Measurements from ENCODE around the gene MAB21L4. TPM values are rescaled to one million over a fixed set of nuclear protein-coding genes. Genes with fewer than 3 reads are reported as not detected.

The MAB21L4 gene
- polyA plus RNA-seq, 1 of the 3 experiments (the other 2 are of a cell fraction) = not detected

- peaks cover 5% of the 10 kb centered on the region for H3F3A ChIP-seq (replicated peaks; ENCODE audit: insufficient read depth)
- no peaks in the 10 kb centered on the region for H4K20me1 ChIP-seq (ENCODE audit: insufficient read depth)
- no peak overlapping the region for H3K9ac ChIP-seq
- H3K4me2 ChIP-seq = no peak overlapping the region
- no peak for TF ChIP-seq RFX5 (IDR thresholded peaks at IDR 0.05; ENCODE audit: low read length)
- no peak for TF ChIP-seq MEF2A (IDR thresholded peaks at IDR 0.05; ENCODE audit: borderline replicate concordance, low read depth)
- no peak for TF ChIP-seq FOSL2 (IDR thresholded peaks at IDR 0.05; ENCODE audit: borderline replicate concordance, low read depth)
- no peak for TF ChIP-seq TCF12 (IDR thresholded peaks at IDR 0.05)
- no peak for TF ChIP-seq TAF1 (IDR thresholded peaks at IDR 0.05; ENCODE audit: borderline replicate concordance, low read depth, low read length)
- no peak for TF ChIP-seq TEAD4 (IDR thresholded peaks at IDR 0.05; ENCODE audit: borderline replicate concordance, insufficient read depth)
- TF ChIP-seq RXRA (IDR thresholded peaks at IDR 0.05; ENCODE audit: borderline replicate concordance, low read depth) = no peak
- TF ChIP-seq SIN3A (IDR thresholded peaks at IDR 0.05; ENCODE audit: borderline replicate concordance, low read depth, low read length) = no peak
- no peak for TF ChIP-seq REST (IDR thresholded peaks at IDR 0.05; ENCODE audit: low read depth, low read length)
- no peak for TF ChIP-seq ZBTB33 (IDR thresholded peaks at IDR 0.05; ENCODE audit: borderline replicate concordance, low read depth)
- no peak for TF ChIP-seq PBX3 (IDR thresholded peaks at IDR 0.05)
- no peak for TF ChIP-seq JUND (IDR thresholded peaks at IDR 0.05)
- TF ChIP-seq GATA2 (CRISPR knock-in tag; IDR thresholded peaks at IDR 0.05) = no peak
- TF ChIP-seq USF2 (IDR thresholded peaks at IDR 0.05; ENCODE audit: borderline replicate concordance, low read depth, low read length) = no peak
- TF ChIP-seq CTCF (IDR thresholded peaks at IDR 0.05) = no peak
- no peak for TF ChIP-seq USF1 (IDR thresholded peaks at IDR 0.05; ENCODE audit: borderline replicate concordance, low read depth)
- no peak for TF ChIP-seq NFIC (IDR thresholded peaks at IDR 0.05; ENCODE audit: borderline replicate concordance)
- no peak for TF ChIP-seq EZH2phosphoT487 (IDR thresholded peaks at IDR 0.05; ENCODE audit: borderline replicate concordance, low read depth)
- TF ChIP-seq EP300 (IDR thresholded peaks at IDR 0.05; ENCODE audit: borderline replicate concordance in 1 of 2, low read depth in 1 of 2, low read length in 1 of 2) = no peak
- no peak for TF ChIP-seq POLR2AphosphoS5 (IDR thresholded peaks at IDR 0.05; ENCODE audit: low read depth, low read length)
- ChIA-PET POLR2A (no interaction called here), CTCF (interaction anchor here (0.8 to 1.2 kb wide), 2 partner anchors 17 to 80 kb away, joined by 3 to 5 read pairs; no protein-coding TSS in a partner anchor)
- H3K27me3 ChIP-seq (ENCODE audit: insufficient read depth) = no peaks in the 10 kb centered on the region; the same call in 1 of the 2 replicates
- no peak overlapping the region for H3K4me3 ChIP-seq (ENCODE audit: low read depth in 2 of 2, low read length in 1 of 2)
- no peaks in the 10 kb centered on the region for H3K79me2 ChIP-seq (ENCODE audit: insufficient read depth)
- H3K36me3 ChIP-seq (replicated peaks in 1 of 2; ENCODE audit: control insufficient read depth in 1 of 2, insufficient read depth in 2 of 2, low read length in 1 of 2) = no peaks in the 10 kb centered on the region
- H3K27ac ChIP-seq (ENCODE audit: low read depth in 2 of 2, low read length in 1 of 2) = no peak overlapping the region
- H3K9me2 ChIP-seq = no peaks in the 10 kb centered on the region
- H3K4me1 ChIP-seq (ENCODE audit: control insufficient read depth in 1 of 2, insufficient read depth in 2 of 2, low read depth in 1 of 2, low read length in 1 of 2) = peaks cover 0 to 6% of the 10 kb centered on the region in 2 experiments; a peak in 1 of 4 replicates
- H3K9me3 ChIP-seq = no peaks in the 10 kb centered on the region
- H2AFZ ChIP-seq (ENCODE audit: low read depth) = no peak overlapping the region
- peak; percentile 11 for DNase-seq
- 35% methylated on average over 9 of the region's 11 CpGs for WGBS (ENCODE audit: low lambda C conversion rate)
These were observed 35.5 kb upstream of the MAB21L4 start for GRCh38 chr2:240931319-240931949.
